Heart left ventricle (tissue), 13 donors: ENCODE results near the gene PAPOLA.

Experiments used
- CTCF ChIP-seq, 12 donors: fragments of 200-600 bp; sonication (generic) in 4 of 12; IDR thresholded peaks; one replicate each; pipeline versions ENCODE4 v1.5.0 to v1.8.0; 2018 to 2022; ENCODE audit warnings: antibody characterized with exemption in 12 of 12, mild to moderate bottlenecking in 5 of 12
- POLR2A ChIP-seq, 2 donors: fragments of 450-650 bp; IDR thresholded peaks; one replicate each; pipeline ENCODE4 v1.6.1; 2017; ENCODE audit warnings: antibody characterized with exemption in 2 of 2, mild to moderate bottlenecking in 2 of 2, moderate library complexity in 2 of 2
- donor health status: ischemic (EF 13 %, LVEDD 7.1; RV severe dilation, severe dysfunction).
- donor health status: DM: no; HTN: yes; CAD: no.
- donor health status: DM: no; HTN: no; CAD: no.
- donor health status: ischemic (EF 25% LVEDD 6.9; RV normal size, moderate dysfunction).
- donor health status: ischemic (EF 25% LVEDD 5.7; RV mildly dilated, moderate dysfunction).
- donor health status: ischemic (EF 35%, LVEDD 5.7; RV mildly dilated, moderate dysfunction).
- donor health status: nonischemic (EF 11% LVEDD 7.7; RV severe dilation, severe dysfunction).
- donor health status: DM: yes; HTN: yes; CAD: no.
- donor health status: PGD.
- donor health status: ischemic (EF 29% LVEDD 5.4; RV normal size, mild dysfunction).
- donor health status: nonischemic (EF 23%, LVEDD 6.1; RV moderate dilation, normal function).

GRCh38 chr14:96579358-96579757 is 77.2 kb downstream of the PAPOLA start:
- TF ChIP-seq POLR2A (IDR thresholded peaks at IDR 0.05) (no peak), CTCF (IDR thresholded peaks at IDR 0.05) (no peak)
